GM23338 (cell line): Measurements from ENCODE around the gene GSS. TPM values are rescaled to one million over a fixed set of nuclear protein-coding genes. Genes with fewer than 3 reads are reported as not detected.

ENCODE experiments used
- ATAC-seq: fragments of 200-7000 bp; cut with Tn5 transposase; 3 replicates; pipeline ENCODE4 v1.9.1; 2020
- DNase-seq: peaks from one replicate; pipeline ENCODE4 v3.0.0-alpha.2; 2015; ENCODE audit warnings: low spot score
- H2AFZ ChIP-seq: fragments of 200-600 bp; sonication (generic); 2 replicates; pipeline ENCODE4 v1.8.0; 2016; ENCODE audit warnings: antibody characterized with exemption, mild to moderate bottlenecking, moderate library complexity
- H3F3A ChIP-seq: fragments of 200-600 bp; sonication (generic); replicated peaks from 2 replicates; pipeline ENCODE4 v1.8.0; 2017; ENCODE audit warnings: antibody characterized with exemption, mixed run types, low read depth
- H3K27ac ChIP-seq: fragments of 200-600 bp; sonication (generic); 2 replicates; pipeline ENCODE4 v1.6.1; 2016; ENCODE audit warnings: low read depth
- H3K27me3 ChIP-seq: fragments of 200-600 bp; sonication (generic); 2 replicates; pipeline ENCODE4 v1.8.0; 2016; ENCODE audit warnings: mild to moderate bottlenecking, mixed run types, moderate library complexity; ENCODE audit not compliant: insufficient read depth
- H3K36me3 ChIP-seq: fragments of 200-600 bp; sonication (generic); 2 replicates; pipeline ENCODE4 v1.8.0; 2016; ENCODE audit warnings: mild to moderate bottlenecking; ENCODE audit not compliant: insufficient read depth
- H3K4me1 ChIP-seq: fragments of 200-600 bp; sonication (generic); 2 replicates; pipeline ENCODE4 v1.8.0; 2016; ENCODE audit warnings: mild to moderate bottlenecking, moderate library complexity; ENCODE audit not compliant: insufficient read depth
- H3K4me2 ChIP-seq: fragments of 200-600 bp; sonication (generic); 2 replicates; pipeline ENCODE4 v1.7.1; 2017; ENCODE audit warnings: mixed run types
- H3K4me3 ChIP-seq: fragments of 200-600 bp; sonication (generic); 2 replicates; pipeline ENCODE4 v1.6.1; 2016; ENCODE audit warnings: mixed run types
- H3K79me2 ChIP-seq: fragments of 200-600 bp; sonication (generic); replicated peaks from 2 replicates; pipeline ENCODE4 v1.8.0; 2017; ENCODE audit warnings: mild to moderate bottlenecking; ENCODE audit not compliant: insufficient read depth
- H3K9me2 ChIP-seq: fragments of 200-600 bp; sonication (generic); 2 replicates; pipeline ENCODE4 v1.8.0; 2017; ENCODE audit not compliant: insufficient read depth
- H4K20me1 ChIP-seq: fragments of 200-600 bp; sonication (generic); replicated peaks from 2 replicates; pipeline ENCODE4 v1.8.0; 2017; ENCODE audit warnings: mild to moderate bottlenecking; ENCODE audit not compliant: insufficient read depth
- H3K27ac Mint-ChIP-seq: 2 replicates; pipeline ENCODE4 v1.8.0; 2020; ENCODE audit warnings: inconsistent platforms, mild to moderate bottlenecking, moderate library complexity, mixed read lengths
- H3K27me3 Mint-ChIP-seq: 3 replicates; pipeline ENCODE4 v1.8.0; 2022; ENCODE audit warnings: low read depth, mild to moderate bottlenecking, moderate library complexity, mixed read lengths, inconsistent platforms; ENCODE audit not compliant: insufficient read depth, poor library complexity
- H3K36me3 Mint-ChIP-seq: 3 replicates; pipeline ENCODE4 v1.8.0; 2021; ENCODE audit warnings: low read depth, mild to moderate bottlenecking, inconsistent platforms, moderate library complexity, mixed read lengths
- H3K4me1 Mint-ChIP-seq: 3 replicates; pipeline ENCODE4 v1.8.0; 2020; ENCODE audit warnings: mild to moderate bottlenecking, inconsistent platforms, mixed read lengths
- H3K4me3 Mint-ChIP-seq: 3 replicates; pipeline ENCODE4 v1.8.0; 2021; ENCODE audit warnings: moderate library complexity, mild to moderate bottlenecking, inconsistent platforms, mixed read lengths
- H3K9me3 Mint-ChIP-seq: 3 replicates; pipeline ENCODE4 v1.8.0; 2020; ENCODE audit warnings: moderate library complexity, mild to moderate bottlenecking, inconsistent platforms, mixed read lengths
- EZH2phosphoT487 ChIP-seq: fragments of 200-600 bp; sonication (generic); IDR thresholded peaks from one replicate; pipeline ENCODE4 v1.8.1; 2018; ENCODE audit warnings: antibody characterized with exemption; ENCODE audit not compliant: unreplicated experiment
- REST ChIP-seq: IDR thresholded peaks from one replicate; pipeline ENCODE4 v1.6.1; 2018; ENCODE audit warnings: antibody characterized with exemption; ENCODE audit not compliant: unreplicated experiment
- STAT1 ChIP-seq: IDR thresholded peaks from one replicate; pipeline ENCODE4 v1.6.1; 2016; ENCODE audit warnings: antibody characterized with exemption; ENCODE audit not compliant: unreplicated experiment
- ZNF462 ChIP-seq: fragments of 250-450 bp; sonication (Bioruptor Pico); IDR thresholded peaks from 2 replicates; pipeline ENCODE4 v1.5.0; 2020; ENCODE audit warnings: mild to moderate bottlenecking, moderate library complexity
- polyA plus RNA-seq: library from polyadenylated mRNA; unstranded; fragments of >200 nt; fragmentation: Nextera tagmentation; extraction: Ambion mirVana; gene quantifications from 2 replicates; pipeline ENCODE4 v1.2.1, GENCODE V29; 2016
- total RNA-seq: library from RNA; depleted of rRNA; stranded (reverse); fragments of >200 nt; shearing (Covaris generic); gene quantifications from 2 replicates; pipeline ENCODE4 v1.2.3, GENCODE V29; 2014

Gene GSS
- total and polyA plus RNA-seq, 2 experiments from 2014 or later, result 34.0 to 63.3 TPM

- TF ChIP-seq ZNF462 (CRISPR knock-in tag), result no peak
These were observed 39.6 kb upstream of the GSS start (continued) for GRCh38 chr20:34995192-34995591.

- no peaks in the 10 kb centered on the region for H3K27me3 ChIP-seq
- no peak overlapping the region for H2AFZ ChIP-seq
- H3K36me3 Mint-ChIP-seq, result peaks cover 8% of the 10 kb centered on the region
- no peak overlapping the region for H3K4me2 ChIP-seq
- no peaks in the 10 kb centered on the region for H3K79me2 ChIP-seq
- 0 out of 2 replicates have a peak, but pooled peaks cover 6% of the 10 kb centered on the region for H3F3A ChIP-seq
- peaks cover 4% of the 10 kb centered on the region; the same call in 2 of the 3 replicates for H3K9me3 Mint-ChIP-seq
- DNase-seq (no peak), ATAC-seq (no peak)
- H3K4me1 Mint-ChIP-seq, result peaks cover 17% of the 10 kb centered on the region
- H3K36me3 ChIP-seq, result no peaks in the 10 kb centered on the region
- H3K27ac Mint-ChIP-seq, result no peak overlapping the region
- no peak overlapping the region for H3K27ac ChIP-seq
- no peak overlapping the region for H3K4me3 Mint-ChIP-seq
- H3K4me1 ChIP-seq, result no peaks in the 10 kb centered on the region
- TF ChIP-seq STAT1 (no peak), REST (no peak), EZH2phosphoT487 (no peak)
- H4K20me1 ChIP-seq, result no peaks in the 10 kb centered on the region
- no peak overlapping the region for H3K4me3 ChIP-seq
- peaks cover 38% of the 10 kb centered on the region for H3K27me3 Mint-ChIP-seq
- no peaks in the 10 kb centered on the region for H3K9me2 ChIP-seq
These were observed 39.0 kb upstream of the GSS start for GRCh38 chr20:34994509-34995131.
